Globus pallidus (tissue), 1 donor: ENCODE data around the gene RBM18.

Experiments
- DNase-seq: peaks from one replicate; pipeline ENCODE4 v3.0.0-alpha.2; 2015; ENCODE audit warnings: low spot score

Gene RBM18

DNA sequence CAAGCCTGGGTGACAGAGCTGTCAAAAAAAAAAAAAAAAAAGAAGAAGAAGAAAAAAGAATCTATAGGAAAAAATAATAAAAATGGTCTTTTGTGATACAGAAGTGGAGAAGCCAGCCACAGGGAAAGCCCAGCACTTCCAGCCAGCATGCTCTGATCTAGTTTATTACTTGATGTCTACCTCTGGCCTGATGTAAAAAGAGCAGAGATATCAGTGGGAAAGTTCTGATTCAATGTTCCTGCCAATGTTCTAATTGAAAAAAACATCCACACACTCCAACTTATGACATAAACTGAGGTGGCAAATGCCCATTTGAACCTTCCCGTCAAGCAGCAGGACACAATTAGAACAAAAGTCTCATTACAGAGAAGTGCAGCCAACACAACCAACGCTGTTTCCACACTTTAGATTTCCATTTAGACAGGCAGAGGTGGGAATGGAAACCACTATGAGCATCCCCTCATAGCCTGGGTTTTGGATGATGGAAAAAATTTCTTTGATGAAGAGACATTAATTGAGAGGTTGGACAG, 5.7 kb downstream of the RBM18 start:
- DNase-seq: no peak

DNA sequence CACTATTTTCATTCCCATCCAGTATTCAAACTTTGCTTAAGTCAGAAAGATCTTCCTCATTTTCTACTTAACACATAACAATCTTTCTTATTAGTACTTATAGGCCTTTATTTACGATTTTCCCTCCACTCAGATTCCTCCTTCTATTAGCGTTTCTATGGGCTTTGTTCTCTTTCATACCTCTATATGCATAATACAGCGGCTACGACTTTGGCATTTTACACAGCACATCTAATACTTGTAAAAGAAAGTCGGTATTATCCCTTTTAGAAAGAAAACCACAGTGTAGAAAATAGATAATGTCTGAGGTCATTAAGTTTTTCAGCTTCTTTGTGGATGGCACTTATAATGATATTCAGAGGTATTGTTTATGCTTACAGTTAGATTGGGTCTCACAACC, 8.4 kb downstream of the RBM18 start:
- no peak for DNase-seq

DNA sequence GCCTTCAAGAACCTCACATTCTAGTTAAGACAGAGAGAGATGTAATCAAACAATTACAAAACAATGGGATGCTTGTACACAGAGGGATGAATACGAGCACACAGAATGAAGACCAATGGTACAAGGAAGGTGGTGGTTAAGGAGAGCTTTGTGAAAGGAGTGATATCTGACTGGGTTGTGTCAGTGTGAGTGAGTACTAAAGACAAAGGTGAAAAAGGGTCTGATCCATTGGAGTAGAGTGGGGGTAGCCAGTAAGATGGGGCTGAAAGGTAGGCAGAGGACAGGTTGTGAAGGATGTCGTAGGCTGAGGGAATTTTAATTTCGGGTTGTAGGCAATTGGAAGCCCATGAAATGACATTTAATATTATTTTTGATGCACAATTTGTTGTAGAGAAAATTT, 9.9 kb downstream of the RBM18 start:
- DNase-seq: no peak

DNA sequence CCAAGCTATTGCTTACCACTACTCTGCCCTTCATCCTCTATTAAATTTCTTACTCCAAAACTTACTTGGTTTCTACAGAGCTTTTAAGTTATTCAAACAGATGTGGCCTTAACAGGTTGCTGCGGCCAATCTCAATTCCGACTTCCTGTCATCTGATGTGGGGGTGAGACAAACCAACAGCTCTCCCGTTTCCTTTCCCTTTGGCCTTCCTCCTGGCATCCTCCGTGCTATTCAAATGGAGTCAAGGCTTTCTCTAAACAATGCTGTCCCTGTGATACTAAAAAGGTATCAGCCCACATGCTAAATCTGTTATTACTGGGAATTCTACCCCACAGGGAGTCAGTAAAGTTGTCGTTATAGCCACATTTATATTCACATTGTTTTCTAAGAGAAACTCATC, 11.8 kb downstream of the RBM18 start:
- DNase-seq: no peak

DNA sequence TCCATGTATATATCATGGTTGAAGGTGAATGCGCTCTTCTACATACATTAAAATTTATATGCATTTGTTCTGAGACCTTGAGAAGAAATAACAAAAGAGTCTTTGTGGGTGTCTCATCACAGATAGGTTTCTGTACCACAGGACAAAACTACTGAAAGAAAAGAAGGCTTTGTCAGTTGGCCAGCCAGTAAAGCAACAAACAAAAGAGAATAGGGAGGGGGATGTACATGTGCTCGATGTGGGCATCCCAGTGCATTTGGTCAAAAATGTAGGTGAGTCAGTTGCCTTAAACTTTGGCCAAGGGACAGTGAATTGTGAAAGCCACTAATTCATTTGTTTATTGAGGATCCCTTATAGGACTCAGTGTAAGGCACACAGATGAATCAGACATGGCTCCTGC, 13.3 kb downstream of the RBM18 start:
- peak; percentile 70 for DNase-seq

DNA sequence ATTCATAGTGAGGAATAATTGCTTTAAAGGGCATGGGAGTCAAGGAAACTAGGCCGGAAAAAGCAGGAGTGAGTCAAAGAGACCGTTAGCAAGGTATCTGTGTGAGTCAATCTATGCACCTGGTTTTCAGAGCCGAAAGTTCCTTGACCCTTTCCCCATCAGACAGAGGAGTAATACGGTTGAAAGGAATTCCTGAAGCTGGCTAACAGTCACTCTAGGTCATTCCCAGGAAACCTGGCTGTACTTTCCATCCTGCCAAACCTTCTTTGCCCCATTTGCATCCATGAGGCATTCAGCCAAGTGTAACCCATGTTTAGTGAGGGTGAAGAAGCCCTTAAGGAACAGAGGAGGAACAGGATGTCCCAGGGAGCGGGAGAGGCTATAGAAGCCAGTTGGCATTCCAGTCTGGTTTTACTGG, 16.2 kb downstream of the RBM18 start:
- no peak for DNase-seq

DNA sequence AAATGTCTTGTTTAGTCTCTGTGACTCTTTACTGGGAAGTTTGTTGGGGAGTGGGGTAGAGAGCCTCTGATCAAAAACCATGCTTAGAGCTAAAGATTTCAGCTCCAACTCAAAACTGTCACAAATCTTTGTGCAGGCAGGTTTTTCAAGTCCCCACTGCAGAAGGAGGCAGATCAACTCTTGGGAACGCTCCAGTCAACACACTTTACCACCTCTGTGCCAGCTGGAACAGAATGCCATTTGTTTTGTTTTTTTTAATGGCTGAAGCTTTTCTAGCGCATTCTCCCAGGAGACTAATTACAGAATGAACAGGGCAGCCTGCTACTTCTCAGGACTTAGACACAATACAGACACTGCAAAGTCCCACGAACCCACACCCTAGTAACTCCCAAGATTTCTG, 18.0 kb downstream of the RBM18 start:
- DNase-seq: no peak

DNA sequence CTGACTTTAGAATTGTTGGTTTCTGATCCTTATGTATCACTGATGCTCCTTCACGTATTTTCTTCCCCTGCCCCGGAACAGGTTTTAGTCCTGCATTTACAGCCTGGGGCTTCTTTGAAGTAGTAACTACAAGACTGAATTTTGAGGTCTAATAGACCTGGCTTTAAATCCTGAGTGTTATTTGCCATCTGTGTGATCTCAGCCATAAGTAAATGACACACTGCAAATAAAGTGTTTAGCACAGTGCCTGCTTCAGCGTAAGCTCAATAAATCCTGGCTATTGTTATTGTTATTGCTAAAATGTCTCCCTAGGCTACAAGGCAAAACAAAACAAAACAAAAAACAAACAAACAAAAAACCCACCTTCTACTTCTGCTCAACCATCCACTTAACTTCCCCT, 20.3 kb downstream of the RBM18 start:
- no peak for DNase-seq

DNA sequence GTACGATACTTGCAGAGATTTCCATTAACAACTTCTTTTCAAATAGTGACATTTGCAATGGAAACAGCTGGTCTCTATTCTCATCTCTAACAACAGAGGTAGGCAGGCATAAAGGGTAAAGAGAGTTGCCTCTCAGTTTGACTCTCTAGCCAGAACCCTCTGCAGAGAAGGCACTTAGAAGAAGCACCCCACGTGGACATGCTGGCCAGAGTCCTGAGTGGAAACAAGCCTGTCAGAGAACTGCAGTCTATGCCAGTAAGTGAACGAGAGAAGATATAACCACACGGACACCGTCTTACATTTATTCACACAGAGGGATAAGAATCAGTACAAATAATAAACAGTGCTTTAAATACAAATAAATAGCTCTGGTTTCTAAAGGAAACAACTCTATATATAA, 24.9 kb downstream of the RBM18 start:
- DNase-seq: no peak

DNA sequence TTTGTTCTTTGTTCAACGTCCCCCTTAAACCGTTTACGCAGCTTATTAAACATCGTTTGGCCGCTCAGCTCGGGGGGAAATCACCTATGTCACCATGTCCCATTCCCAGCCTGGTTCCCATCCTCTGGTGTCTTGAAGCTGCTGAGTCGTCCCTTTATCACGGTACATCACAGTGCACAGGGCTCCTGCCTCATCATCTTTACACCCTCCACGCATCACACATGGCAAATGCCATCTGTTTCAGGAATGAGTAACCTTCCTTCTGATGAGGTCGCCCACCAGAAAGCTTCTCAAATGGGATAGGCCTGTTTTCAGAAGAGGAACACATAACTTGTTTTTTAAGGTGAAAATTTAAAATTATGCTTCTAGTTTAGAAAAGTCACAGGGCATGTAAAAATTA, 28.0 kb downstream of the RBM18 start:
- DNase-seq: no peak

DNA sequence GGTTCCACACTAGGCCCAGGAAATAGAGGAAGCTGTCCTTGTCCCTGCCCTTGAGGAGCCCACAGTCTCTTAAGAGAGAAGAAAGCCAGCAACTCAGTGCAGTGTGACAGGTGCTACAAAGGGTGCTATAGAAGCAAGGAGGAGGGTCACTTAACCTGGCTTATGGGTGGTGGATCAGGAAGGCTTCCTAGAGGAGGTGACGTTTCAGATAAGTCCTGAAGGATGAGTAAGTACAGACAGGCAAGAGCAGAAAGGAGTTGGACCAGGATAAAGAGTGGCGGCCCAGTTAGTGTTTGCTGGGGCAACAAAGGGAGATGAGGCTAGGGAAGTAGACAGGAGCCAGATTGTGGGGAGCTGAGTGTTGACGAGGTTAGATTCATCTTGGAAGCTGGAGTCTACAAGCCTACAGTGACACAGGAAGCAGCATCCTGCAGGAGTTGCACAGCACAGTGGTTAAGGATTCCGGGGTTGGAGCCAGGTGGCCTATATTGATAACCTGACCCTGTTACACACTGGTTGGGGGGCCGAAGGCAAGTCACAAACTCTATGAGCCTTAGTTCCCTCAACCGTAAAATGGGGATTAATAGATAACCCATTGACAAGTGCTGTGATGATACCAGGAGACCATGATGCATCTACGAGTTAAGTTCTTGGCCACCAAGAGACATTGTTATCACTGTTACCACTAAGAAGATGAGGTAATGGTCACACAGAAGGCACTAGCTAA, 30.5 kb downstream of the RBM18 start:
- no peak for DNase-seq

DNA sequence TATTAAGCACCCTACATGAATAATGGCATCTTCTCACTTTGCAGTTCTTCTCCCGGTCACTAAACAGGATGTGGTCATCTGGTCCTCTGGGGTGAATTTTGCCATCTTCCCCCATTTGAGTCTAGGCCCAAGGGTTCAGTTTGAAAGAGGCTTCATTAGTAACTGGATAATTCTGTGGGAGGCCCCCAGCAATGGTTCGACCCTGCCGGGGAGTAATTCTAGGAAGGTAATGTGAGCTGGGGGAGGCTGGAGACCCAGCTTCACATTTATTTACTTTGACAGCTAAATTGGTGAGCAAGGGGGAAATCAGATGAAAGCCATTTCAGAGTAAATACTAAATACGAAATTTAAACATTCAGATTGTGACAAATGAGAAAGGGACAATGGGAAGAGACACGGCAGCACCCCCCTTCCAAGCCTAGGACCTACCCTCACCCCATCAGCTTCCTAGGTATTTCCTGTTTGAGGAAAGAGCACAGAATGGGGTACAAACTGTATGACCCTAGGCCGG, 31.8 kb downstream of the RBM18 start:
- DNase-seq: no peak

DNA sequence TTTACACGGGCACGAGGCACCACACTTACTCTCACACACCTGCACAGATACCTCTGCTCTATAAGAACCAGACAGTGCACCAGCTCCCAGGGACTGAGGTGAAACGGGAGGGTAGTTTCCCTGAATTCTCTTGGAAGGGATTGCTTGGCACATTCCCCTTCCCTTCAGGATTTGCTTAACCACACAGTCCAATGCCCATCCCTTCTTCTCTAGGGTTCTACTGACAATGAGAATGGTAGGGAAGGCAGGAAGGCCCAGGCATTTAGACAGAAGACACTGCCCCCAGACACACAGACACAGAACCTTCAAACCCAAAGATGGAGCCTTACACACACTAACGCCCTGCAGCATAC, 35.2 kb downstream of the RBM18 start:
- DNase-seq: no peak

DNA sequence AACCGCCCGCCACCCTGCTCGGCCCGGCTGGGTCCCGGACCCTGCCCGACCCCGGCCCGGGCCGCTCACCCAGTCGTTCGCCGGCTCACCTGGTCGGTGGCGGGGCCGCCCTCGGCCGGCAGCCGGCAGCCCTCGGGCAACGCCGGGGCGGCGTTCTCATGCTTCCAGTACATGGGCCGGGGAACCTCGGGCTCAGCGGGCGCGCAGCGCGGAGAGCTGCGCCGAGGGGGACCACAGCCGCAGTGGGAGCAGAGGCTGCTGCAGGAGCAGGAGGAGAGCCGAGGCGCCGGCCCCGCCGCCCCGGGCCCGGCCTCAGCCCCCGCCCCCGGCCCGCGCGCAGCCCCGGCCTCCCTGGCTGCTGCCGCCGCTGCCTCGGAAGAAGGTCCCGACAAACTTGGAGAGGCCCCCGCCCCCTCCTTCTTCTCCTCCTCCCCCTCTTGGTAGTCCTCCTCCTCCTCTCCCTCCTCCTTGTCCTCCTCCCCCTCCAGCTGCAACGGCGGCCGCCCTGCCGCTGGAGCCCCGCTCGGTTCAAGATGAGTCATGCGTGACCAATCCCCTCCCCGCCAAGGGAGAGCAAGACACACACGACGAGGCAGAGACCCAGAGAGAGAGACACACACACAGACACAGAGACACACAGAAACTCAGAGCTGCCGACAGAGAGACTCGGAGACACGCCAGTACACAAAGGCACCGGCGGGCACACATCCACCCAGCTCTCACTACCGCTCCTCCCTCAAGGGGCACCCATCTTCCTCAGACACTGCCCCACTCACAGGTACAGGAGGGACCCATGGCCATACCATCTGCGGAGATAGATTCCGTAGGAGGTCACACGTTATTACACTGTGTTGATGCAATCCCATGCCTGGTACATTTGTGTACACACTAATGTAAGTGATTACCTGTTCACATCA, 35.8 kb downstream of the RBM18 start, which contains the start of gene LHX6:
LHX6 (minus strand) TSS at position 390 of the 917 bp plus-strand sequence; CDS start at position 173, 217 bp downstream.
- DNase-seq: no peak

DNA sequence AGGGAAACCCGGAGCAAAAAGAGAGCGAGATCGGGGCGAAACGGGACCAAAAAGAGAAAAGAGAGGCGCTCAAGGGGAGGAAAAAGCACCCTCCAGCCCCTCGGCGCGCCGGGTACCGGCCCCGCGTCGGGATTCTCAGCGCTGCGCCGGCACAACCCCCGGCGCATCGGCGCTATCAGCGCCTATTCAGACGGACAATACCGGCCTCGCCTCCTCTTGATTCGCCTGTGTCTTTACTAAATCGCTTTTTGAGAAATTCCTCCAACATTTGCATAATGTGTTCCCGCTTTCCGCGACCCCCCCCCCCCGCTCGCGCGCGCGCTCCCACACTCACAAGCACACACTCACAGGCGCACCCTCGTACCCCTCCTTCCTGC, 36.5 kb downstream of the RBM18 start:
- no peak for DNase-seq

DNA sequence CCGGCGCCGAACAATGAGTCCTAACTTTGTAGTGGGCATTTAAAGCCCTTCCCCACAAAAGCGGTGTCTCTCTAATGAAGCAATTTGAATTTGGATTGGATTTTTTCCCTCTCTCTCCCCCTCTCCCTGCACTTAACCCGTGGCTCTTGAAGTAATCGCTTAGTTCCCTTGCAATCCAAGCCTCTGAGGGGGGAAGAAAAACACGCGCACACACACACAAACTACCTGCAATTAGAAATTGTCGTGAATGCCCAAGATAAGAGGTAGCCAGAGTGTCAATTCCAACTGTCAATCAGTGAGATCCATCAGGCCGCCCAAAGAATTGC, 37.1 kb downstream of the RBM18 start:
- no peak for DNase-seq

DNA sequence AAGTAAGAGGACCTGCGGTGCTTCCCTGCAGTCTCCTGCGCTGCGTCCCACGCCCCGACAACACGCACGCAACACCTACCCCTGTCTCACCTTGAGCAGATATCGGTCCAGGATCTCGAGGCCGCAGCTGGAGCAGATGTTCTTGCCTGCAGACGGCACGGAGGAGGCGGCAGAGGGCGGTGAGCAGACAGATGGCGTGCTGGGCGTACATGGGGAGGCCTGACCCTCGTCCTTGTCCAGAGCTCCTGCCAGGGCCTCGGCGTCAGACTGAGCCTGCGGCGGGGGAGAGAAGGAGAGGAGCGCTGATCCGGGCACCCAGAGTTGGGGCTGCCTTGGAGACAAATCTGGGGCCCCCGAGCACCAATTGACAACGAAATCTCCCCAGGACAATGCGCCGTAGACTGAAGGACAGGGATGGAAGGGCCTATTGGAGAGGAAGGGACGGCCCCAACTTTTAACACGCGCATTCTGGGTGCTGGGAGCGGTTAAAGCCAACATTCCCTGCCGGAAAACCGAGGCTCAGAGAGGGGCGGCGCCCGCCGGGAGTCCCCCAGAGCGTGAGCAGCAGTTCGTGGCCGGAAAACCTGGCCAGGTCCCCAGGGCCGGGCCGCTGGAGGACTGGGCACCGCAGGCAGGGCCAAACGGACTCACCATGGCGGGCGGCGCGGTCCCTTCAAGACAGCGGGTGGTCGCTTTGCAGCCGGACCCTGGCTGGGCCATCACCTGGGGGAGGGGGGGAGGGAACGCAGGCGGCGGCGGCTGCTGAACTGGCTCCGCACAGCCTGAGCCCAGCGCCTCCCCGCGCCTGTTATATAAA, 37.7 kb downstream of the RBM18 start:
- DNase-seq: no peak

DNA sequence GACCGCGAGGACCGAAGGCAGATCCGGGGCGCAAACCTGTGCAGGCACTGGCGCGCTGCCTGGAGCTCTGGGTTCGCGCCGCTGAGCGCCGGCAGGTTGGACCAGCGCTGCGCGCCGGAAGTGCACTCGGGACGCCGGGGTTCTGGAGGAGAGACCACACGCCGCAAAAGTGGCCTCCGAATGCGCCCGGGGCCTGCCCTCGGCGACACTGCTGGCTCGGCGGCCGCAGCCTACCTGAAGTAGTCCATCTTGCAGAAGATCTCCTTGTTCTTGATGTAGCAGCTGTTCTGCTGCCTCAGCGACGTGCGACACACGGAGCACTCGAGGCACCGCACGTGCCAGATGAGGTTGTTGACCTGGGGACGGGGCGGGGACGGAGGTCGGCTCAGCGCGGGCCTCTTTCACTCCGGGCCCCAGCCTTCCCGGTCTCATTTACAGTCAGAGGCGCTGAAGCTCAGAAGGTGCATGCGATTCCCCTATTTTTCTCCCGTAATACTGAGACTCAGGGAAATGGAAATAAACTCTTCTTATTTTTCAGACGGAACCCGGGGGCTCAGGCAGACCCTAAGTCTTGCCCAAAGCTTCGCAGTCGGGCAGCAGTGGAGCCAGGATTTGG, 38.4 kb downstream of the RBM18 start:
- no peak for DNase-seq

DNA sequence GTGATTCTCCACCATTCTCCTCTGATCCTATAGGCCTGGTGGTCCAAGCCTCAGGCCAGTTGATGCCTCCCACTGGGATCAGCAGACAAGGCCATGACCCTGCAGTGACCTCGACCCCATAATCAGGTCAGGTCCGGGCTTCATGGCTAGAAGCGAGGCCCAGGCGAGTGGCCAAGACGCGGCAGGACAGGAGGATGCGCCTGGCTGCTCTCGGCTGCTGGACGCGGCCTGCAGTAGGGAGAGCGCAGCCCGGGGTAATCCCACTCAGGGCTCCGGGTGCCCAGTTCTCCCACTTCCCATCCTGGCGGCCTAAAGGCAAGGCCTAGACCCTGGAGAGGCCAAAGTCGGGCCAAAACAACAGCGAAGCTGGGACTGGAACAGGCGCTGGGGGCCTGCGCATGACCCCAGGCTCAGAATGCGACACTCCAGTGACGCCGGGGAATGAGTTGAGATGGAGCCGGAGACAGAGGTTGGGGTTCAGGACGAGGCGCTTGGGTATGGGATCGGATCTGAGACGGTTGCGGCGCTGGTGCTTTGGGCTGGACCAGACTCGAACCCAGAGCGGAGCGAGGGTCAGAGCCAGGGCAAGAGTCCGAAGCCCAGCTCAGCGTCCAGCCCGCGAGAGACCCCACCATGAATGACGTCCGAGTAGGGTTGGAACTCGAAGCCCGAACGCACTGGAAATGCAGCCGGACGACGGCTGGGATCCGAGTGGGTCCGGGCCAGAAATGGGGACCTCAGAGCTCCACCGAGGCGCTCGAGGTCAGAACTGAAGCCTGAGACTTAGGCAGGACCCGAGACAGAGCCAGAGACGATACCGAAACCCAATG, 39.1 kb downstream of the RBM18 start:
- DNase-seq: no peak

DNA sequence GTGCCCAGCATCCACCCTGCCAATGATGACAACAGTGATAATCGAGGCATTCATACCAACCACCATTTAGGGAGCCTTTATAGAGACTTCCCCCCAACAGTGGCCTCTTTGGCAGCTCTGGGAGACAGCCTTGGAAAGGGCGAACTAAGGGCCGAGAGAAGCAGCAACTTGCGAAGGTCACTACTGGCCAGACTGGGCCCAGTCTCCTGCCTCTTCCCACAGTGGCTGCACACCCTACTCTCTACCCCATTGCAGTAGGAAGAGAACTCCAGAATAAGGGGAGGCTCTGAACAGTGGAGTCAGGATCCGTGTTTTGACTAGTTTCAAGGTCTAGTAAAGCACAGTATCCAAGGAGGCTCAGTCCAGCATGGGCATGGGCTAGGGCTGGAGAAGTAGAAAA, 41.2 kb downstream of the RBM18 start:
- no peak for DNase-seq

DNA sequence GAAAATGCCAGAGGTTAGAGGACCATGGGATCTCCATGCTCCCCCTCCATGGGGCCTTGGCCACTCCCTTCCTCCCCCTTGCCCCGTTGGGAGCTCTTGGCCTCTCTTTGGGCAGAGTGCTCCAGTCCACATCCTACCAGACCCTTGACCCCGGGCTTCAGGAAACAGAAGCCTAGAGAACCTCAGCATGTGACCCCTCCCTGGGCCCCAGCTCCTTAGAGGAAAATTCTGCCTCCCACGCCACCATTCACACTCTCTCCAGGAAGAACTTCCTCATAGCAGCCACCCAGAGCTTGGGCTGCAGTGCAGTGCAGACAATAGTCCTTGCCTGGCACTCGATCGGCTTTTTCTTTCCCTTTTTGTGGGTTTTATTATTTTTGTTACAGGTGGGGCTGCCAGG, 41.8 kb downstream of the RBM18 start:
- no peak for DNase-seq
